GM18519 (cell line): ENCODE results near the gene IGHMBP2.

Experiments used
- ATAC-seq: cut with Tn5 transposase; IDR thresholded peaks from one replicate; pipeline ENCODE4 v1.9.1; 2021; ENCODE audit warnings: mild to moderate bottlenecking, moderate library complexity; ENCODE audit not compliant: unreplicated experiment, low FRiP score

The IGHMBP2 gene

DNA sequence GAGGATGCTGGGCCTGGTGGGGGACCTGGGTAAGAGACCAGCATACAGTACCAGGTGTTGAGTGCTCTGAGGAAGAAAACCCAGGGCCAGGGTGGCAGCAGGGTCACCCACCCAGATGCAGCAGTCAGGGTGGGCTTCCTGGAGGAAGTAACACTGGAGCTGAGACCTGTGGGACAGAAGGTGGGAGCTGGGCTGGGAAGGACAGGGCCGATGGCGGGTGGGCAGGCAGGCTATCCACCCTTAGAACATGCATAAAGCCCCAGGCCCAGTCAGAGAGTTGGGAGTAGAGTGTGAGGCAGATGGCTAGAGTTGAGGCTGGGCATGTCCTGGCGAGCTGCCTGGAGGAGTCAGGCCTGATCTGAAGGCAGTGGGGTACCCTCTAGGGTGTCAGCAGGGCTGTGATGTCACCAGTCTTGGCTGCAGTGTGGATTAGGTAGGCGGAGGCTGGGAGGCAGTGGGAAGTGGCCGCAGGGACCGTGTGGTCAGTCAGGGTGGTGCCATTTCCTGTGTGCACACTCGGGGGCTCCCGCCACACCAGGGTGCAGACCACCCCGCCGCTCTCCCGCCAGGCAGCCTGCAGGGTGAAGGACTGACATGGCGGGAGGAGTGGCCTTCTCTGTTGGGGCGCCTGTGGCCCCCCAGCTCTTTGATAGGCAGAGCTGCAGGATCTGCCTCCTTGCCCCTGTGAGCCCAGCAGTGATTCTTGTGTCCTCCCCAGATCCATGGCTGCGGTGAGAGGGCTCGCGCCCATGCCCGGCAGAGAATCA is 35.3 kb downstream of the IGHMBP2 start:
- no peak for ATAC-seq

DNA sequence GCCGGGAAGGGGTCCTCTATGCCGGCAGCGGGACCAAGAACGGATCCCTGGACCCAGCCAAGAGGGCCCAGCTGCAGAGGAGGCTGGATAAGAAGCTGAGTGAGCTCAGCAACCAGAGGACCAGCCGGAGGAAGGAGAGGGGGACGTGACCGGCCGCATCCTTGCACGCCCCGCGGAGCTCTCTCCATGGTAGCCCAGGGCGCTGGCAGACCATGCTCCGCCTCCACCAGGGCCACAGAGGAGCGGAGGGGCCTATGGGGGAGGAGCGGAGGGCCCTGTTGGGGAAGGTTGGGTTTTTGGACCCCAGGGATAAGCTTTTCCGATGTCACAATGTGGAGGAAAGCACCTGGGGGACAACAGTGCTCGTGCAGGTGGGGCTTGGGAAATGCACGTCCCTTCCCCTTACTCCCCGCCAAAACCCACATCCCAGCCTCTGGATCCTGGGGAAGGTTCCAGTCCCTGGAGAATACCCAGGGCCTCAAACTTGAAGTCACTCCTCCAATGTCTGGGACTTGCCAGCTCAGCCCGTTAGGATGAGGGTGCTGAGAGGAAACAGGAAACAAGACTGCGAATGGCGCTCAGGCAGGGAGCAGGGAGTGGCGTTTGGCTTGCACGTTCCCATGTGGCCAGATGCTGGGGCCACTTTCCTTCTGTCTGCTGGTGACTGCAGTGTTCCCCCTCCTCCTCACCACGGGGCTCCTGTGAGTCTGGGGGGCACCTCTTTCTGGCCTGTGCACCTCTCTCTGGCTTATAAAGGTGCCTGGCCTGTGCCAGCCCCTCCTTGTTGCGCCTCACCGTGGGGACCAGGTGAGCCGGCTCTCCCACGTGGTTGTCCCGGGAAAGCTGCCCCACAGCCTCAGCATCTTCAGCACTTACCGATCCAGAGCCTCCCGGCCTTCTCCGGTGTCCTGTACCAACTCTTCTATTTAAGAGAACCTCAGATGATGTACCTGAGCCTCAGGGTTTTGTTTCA is 36.2 kb downstream of the IGHMBP2 start:
- ATAC-seq = no peak

DNA sequence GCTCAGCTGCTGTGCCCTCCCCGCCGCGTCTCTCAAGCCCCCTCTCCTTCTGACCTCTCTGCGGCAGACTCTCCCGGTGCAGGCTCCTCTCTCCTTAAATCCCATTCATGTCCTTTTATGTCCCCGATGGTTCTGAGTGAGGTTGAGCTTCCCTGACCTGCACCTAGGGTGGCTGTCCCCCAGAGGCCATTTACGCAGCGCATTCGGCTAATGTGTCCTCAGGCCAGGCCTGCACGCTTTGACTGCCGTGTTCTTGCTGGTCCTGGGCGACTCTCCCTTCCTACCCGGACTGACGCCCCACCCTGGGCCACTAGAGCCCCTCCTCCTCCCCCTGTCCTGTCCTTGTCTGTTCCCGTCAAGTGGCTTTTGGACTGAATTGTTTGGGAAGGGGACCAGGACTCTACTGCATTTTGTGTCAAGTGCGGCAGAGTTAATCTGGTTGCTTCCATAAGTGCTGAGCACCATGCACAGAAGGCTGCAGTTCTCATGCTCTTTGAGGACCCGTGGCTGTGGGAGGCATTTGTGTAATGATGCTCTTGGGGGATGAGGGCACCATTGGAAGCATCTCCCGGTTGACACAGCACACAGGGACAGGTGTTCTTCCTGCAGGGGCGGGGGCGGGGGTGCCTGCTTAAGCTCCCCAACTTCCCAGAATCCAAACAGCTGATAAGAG is 37.1 kb downstream of the IGHMBP2 start:
- ATAC-seq = no peak

DNA sequence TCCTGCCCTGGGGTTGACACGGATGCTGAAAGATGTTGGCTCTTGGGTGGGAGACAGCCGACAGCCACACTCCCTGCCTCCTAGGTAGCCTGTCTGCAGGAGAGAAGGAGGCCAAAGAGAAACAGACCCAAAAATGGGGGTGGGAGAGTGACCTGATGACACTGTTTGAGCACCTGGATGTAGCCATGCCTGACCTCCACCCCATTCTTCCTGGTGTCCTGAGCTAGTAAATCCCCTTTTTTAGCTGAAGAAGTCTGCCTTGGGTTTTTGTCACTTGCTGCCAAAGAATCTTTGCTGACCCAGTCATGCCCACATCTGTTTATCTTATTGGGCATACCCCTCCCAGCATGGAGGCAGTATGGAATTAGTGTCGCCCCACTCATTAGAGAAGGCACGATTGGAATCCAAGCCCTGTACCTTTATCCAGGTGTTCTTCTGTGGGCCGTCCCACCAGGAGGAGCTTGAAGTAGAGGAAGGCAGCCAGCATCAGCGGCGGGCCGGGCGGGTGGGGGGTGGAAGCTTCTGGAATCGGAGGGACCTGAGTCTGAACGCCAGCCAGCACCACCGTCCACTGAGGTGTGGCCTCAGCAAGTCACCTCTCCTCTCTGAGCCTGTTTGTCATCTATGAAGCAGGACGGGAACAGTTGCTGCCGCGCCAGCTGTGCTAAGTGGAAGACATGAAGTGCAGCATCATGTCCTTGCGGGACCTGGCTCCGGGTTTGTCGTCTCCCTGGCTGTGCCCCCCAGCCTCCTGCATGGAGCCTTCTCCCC is 37.8 kb downstream of the IGHMBP2 start:
- ATAC-seq = no peak

DNA sequence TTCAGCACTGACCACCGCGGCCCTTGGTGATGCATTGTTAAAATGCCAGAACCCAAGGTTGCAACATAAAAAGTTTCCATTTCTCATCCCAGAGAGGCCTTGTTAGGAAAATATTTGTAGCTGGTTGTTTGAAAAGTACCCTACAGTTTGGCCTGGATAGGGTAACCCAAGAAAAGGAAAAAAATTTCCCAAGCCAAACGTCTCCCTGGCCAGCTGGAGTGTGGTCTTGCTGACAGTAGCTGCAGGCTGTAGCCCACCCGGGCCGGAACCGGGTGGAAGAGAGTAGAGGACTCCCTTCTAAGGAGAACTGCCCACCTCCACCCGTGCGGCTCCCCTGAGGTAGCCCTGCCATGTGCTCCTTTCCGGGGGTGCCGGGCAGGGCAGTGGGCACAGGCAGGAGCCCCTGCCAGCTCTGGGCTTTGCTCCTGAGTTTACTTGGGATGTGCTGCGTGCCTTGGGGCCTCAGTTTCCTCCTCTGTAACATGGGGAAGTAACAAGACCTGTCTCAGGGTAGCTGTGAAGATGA is 38.5 kb downstream of the IGHMBP2 start:
- no peak for ATAC-seq

DNA sequence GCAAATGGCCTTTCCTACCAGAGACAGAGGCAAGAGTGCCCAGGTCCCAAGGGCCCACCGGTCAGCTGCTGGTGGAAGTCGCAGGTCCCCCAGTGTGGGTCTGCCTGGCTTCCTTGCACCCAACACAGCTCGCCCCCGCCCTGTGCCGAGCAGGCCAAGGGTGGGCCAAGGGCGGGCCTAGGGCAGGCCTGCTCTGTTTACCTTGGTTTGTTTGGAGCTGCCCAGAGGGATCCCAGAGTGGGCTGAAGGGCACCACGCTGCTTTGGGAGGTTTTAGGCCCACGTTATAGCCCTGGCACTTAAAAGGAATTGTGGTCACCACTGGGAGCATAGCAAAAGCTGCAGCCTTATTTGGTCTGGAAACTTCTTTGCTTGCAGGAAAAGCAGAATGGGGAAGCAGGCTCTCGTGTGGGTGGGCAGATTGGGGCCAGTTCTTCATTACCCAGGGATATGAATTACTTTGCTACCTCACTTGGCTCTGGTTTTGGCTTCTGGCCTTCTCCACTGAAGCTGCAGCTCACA is 39.1 kb downstream of the IGHMBP2 start:
- ATAC-seq = no peak

DNA sequence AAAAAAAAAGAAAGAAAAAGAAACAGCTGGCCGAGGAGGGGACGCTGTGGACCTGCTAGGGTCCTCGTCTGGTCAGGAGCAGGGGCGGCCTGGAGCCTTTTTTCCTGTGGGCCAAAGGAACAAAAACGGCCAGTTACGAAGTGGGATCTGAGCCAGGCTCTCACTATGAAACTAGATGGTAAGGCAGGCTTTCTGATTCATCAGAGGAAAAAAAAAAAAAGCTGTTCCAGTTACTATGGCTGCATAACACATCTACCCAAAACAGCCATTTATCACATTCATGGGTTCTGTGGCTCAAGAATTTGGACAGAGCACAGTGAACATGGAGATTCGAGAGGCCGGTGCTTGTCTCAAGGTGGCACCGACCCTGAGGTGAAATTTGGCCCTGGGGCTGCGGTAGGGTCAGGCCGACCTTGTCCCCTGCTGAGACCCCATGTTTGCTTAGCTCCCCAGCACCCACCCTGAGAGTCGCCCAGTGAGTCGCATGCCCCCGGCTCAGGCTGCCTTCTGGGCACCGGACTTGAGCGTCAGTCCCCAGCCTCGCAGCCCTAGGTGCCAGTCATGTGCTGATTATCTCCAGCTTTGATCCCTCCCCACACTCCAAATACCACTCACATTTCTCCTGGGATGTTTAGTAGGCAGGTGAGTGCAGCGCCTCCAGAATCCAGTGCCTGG is 42.9 kb downstream of the IGHMBP2 start:
- no peak for ATAC-seq

DNA sequence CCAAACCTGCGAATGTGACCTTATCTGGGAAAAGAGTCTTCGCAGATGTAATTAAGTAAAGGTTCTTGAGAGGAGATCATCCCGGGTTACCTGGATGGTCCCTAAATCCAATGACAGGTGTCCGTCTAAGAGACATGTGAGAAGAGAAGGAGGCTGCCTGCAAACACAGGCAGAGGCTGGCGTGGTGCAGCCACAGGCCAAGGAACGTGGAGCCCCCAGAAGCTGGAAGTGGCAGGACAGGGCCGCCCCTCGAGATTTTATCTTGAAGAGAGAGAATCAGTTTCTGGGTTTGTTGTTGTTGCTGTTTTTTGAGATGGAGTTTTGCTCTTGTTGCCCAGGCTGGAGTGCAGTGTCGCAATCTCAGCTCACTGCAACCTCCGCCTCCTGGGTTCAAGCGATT is 43.5 kb downstream of the IGHMBP2 start:
- ATAC-seq = no peak

DNA sequence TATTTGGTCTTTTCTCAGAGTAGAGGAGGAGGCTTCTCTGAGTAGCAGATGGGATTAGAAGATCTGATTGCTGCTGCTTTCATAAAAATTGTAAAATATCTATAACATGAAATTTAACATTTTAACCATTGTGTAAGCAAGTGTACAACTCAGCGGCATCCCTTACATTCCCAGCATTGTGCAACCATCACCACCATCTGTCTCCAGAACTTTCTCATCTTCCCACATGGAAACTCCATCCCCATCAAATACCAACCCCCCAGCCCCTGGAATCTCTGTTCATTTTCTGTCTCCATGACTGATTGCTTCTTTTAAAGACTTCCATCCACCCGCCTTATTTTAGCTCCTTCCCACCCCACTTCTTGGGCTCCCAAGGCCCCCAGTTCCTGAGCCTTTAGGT is 44.8 kb downstream of the IGHMBP2 start:
- ATAC-seq = no peak

DNA sequence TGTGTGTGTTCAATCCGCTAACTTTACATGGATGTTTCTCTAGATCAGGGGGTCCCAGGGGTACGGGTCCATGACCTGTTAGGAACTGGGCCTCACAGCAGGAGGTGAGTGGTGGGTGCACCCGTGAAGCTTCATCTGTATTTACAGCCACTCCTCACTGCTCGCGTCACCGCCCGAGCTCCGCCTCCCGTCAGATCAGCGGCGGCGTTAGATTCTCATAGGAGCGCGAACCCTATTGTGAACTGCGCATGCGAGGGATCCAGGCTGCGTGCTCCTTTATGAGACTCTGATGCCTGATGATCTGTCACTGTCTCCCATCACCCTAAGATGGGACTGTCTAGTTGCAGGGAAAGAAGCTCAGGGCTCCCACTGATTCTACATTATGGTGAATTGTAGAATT is 45.2 kb downstream of the IGHMBP2 start:
- ATAC-seq = no peak

DNA sequence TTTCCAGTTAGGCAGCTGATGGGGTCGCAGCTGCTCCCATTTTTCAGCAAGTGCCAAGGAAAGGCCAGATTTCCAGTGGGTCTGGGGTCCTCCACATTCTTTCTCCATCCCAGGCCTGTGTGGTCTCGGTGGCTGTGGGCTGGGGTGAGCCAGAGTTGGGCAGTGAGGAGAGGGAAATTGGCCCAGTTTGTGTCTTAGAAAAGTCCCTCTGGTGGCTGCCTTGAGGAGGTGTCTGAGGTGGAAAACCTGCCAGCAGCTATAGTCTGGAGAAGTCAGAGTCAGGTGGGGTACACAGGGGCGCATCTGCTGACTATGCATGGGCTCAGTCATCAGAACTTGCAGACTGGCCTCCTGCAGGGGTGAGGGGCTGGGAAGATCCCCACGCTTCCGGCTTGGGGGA is 46.6 kb downstream of the IGHMBP2 start:
- no peak for ATAC-seq

DNA sequence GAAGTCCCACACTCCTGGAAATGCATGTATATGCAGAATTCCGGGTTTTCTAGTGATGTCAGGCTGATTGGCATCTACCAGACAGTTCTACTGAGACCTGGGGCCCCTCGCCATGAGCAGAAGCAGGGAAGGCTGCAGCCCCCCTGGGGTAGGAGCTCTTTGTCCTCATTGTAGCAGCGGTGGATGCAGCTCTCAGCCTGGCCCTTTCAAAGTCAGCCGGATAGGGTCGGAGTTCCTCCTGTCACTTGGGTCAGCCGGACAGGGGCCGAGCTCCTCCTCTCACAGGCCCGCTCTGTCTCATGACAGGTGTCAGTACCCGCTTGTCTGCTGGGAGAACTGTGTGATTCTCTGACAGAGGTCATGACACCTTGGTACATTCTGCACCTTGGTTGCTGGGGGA is 47.1 kb downstream of the IGHMBP2 start:
- no peak for ATAC-seq

DNA sequence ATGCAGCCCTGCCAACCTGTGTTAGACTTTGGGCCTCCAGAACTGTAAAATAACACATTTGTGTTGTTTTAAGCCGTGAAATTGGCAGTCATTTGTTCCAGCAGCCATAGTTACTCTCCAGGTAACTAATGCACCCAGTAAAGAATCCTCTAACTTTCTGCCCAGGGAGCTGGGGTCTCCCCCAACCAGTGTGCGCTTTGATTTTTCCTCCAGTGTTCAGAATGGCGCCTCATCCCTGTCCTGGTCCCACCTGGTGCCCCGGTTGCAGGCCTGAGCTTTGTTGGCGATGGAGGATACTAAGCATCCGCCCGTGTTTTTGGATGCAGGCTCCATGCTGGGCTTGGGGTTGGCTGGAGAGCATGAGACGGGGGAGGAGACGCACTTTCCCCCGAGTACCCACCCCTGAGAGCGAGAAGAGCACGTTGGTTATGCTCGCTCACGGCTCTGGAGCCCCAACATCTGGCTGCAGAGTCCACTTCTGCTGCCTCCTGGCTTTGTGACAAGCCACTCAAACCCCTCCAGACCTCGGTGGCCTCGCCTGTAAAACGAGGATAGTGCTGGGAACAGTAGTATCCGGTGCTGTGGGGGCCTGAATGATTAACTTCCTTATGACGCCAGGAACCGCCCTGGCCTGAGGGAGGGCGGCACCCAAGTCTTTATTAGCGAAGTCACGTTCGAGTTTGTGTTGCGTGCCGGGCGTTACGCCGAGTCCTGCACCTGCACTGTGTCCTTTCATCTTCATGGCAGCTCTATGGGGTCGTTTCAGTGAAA is 51.3 kb downstream of the IGHMBP2 start:
- no peak for ATAC-seq

DNA sequence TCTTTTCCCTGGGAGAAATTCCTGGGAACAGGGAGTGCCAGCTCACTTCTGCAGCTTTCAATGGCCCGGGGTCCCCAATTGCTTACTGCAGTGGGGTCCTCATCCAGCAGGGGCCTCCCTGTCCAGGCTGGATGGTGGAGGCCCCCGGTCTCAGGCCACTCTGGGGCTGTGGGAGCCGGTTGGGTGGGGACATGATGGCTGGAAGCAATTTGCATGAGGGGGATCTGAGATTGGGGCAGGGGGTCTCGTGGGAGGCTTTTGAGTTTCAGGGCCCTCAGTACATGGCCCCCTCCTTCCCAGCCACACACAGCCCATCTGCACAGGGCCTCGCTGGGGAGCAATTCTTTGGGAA is 51.9 kb downstream of the IGHMBP2 start:
- no peak for ATAC-seq

DNA sequence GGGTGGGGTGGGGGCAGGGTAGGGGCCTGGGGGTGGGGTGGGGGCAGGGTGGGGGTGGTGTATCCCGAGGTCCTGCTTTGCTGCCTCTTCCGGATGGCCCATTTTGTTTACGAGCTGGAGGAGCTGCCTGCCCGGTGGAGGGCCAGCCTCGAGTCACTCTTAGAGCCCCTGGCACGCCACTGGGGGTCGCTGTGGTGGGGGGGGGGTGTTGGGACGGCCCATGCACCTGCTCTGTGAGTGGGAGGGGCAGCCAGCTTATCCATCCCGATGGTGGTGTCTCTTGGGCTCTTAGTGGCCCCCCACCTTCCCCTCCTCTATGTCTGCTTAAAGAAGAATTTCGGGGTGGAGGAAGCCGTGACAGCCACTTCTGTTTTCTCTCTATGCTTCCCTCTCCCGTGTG is 52.5 kb downstream of the IGHMBP2 start:
- no peak for ATAC-seq

DNA sequence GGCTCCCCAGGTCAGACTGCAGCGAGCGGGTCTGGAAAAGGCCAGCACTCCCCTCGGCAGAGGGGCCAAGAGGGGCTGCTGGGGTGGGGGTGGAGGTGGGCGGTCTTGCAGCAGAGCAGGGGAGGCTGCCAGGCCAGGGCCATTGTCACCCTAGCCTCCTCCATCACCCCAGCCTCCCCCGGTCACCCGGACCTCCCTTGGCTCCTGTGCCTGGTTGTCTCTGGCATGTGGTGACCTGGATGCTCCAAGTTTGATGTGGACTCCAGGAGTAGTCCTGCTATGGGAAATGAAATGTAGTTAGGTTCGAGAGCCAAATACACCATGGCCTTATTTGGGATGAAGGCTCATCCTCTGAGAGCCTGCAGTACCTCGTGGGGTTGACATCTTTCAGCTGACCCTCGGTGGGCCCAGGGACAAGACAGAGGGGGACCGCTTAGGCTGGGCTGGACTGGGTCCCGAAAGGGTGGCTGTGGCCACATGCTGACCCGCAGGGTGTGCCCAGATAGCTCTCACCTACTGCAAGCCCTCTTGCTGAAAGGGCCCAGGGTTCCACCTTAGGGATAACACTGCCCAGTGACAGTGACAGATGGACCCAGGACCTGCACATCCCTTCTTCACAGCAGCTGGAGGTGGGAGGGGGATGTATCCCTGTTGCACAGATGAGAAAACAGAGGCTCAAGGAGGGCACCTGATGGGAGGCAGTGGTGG is 53.0 kb downstream of the IGHMBP2 start:
- ATAC-seq = no peak

DNA sequence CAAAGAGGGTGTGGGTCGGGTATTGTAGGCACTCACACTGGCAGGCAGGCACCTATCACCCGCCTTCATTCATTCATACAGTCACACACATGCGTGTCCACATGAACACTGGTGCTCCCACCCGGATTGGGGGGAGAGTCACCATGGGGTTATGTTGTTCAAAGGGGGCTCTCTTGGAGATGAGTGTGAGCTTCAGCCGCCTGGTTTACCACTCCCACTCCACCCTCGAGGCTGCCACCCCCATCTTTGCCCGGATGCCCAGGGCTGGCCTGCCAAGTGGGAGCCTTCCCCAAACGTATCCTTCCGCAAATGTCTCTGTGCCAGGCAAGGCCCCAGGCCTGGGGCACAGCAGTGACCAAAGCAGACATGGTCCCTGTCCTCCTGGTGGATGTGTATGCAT is 54.5 kb downstream of the IGHMBP2 start:
- no peak for ATAC-seq
